K562 (cell line): ENCODE measurements around the gene TIMM10. TPM values are rescaled to one million over a fixed set of nuclear protein-coding genes. Genes with fewer than 3 reads are reported as not detected.

Experiments
- CBFA2T2 ChIP-seq: fragments of 450-650 bp; conservative IDR thresholded peaks from 2 replicates; pipeline ENCODE4 v1.6.1; 2017; ENCODE audit warnings: mild to moderate bottlenecking
- GATAD2B ChIP-seq: fragments of 450-650 bp; IDR thresholded peaks from 2 replicates; pipeline ENCODE4 v1.6.1; 2017; ENCODE audit warnings: mild to moderate bottlenecking, borderline replicate concordance
- HDAC1 ChIP-seq, 2 experiments: fragments of 450-650 bp; IDR thresholded peaks; 2 replicates each; pipeline ENCODE4 v1.6.1; 2016 to 2017; ENCODE audit warnings: inconsistent platforms in 1 of 2, mild to moderate bottlenecking in 1 of 2, moderate library complexity in 1 of 2
- HNRNPLL ChIP-seq: fragments of 200-400 bp; formaldehyde crosslinking; IDR thresholded peaks from 2 replicates; pipeline ENCODE4 v1.6.1; 2017; ENCODE audit warnings: low read length, low read depth, mild to moderate bottlenecking; ENCODE audit not compliant: poor library complexity, severe bottlenecking
- MBD1 ChIP-seq: fragments of 250-450 bp; sonication (Bioruptor Pico); IDR thresholded peaks from 2 replicates; pipeline ENCODE4 v1.8.0; 2022; ENCODE audit warnings: inconsistent platforms
- NKRF ChIP-seq: fragments of 450-650 bp; IDR thresholded peaks from 2 replicates; pipeline ENCODE4 v1.6.1; 2016; ENCODE audit warnings: borderline replicate concordance
- NR3C1 ChIP-seq: sonication (generic); formaldehyde crosslinking; IDR thresholded peaks from 2 replicates; pipeline ENCODE4 v1.8.1; 2022; ENCODE audit warnings: missing genetic modification reagents
- NRF1 ChIP-seq, 2 experiments: fragments of 450-650 bp; IDR thresholded peaks in 1 of 2; conservative IDR thresholded peaks in 1 of 2; 2 replicates each; pipeline ENCODE4 v1.6.1; 2014; ENCODE audit warnings: mild to moderate bottlenecking in 2 of 2
- PCBP1 ChIP-seq: fragments of 200-400 bp; formaldehyde crosslinking; IDR thresholded peaks from 2 replicates; pipeline ENCODE4 v1.6.1; 2018; ENCODE audit warnings: mild to moderate bottlenecking, low read depth, low read length; ENCODE audit not compliant: poor library complexity, severe bottlenecking
- PHB2 ChIP-seq: fragments of 450-650 bp; IDR thresholded peaks from 2 replicates; pipeline ENCODE4 v1.6.1; 2017; ENCODE audit warnings: low read depth
- POLR2A ChIP-seq: fragments of 450-650 bp; conservative IDR thresholded peaks from 2 replicates; pipeline ENCODE4 v1.6.1; 2016
- POLR2B ChIP-seq: fragments of 450-650 bp; IDR thresholded peaks from 2 replicates; pipeline ENCODE4 v1.6.1; 2018; ENCODE audit warnings: low read depth; ENCODE audit not compliant: partially characterized antibody
- POLR2G ChIP-seq: fragments of 200-400 bp; formaldehyde crosslinking; IDR thresholded peaks from 2 replicates; pipeline ENCODE4 v1.6.1; 2017; ENCODE audit warnings: low read depth, mild to moderate bottlenecking, antibody characterized with exemption, low read length, moderate library complexity
- SAFB ChIP-seq: fragments of 200-400 bp; formaldehyde crosslinking; IDR thresholded peaks from 2 replicates; pipeline ENCODE4 v1.6.1; 2017; ENCODE audit warnings: low read depth, low read length, borderline replicate concordance
- SUPT5H ChIP-seq: fragments of 450-650 bp; IDR thresholded peaks from 2 replicates; pipeline ENCODE4 v1.6.1; 2016
- THRAP3 ChIP-seq: fragments of 450-650 bp; IDR thresholded peaks from 2 replicates; pipeline ENCODE4 v1.6.1; 2016; ENCODE audit warnings: mild to moderate bottlenecking, inconsistent platforms, borderline replicate concordance
- TOE1 ChIP-seq, 2 experiments: fragments of 450-650 bp in 1 of 2; sonication (generic) in 1 of 2; formaldehyde crosslinking in 1 of 2; IDR thresholded peaks; 2 replicates each; pipeline versions ENCODE4 v1.7.1 to v1.8.0; 2016 to 2022; ENCODE audit warnings: borderline replicate concordance in 2 of 2, mild to moderate bottlenecking in 2 of 2, antibody characterized with exemption in 1 of 2, inconsistent platforms in 1 of 2, low read depth in 1 of 2, missing genetic modification reagents in 1 of 2, moderate library complexity in 1 of 2
- ZBTB49 ChIP-seq: sonication (generic); formaldehyde crosslinking; IDR thresholded peaks from 2 replicates; pipeline ENCODE4 v1.8.0; 2022; ENCODE audit warnings: missing genetic modification reagents, mild to moderate bottlenecking, borderline replicate concordance
- polyA plus RNA-seq, 8 experiments: library from polyadenylated mRNA; depleted of rRNA in 4 of 8; stranded (reverse) in 5 of 8; unstranded in 3 of 8; fragments of >200 nt; fragmentation: Nextera tagmentation in 2 of 8; fragmentation: Illumina TruSeq in 1 of 8; extraction: Ambion mirVana in 2 of 8; extraction: Trizol in 1 of 8; gene quantifications; 2 replicates each; pipeline versions ENCODE4 v1.2.1 to v1.2.3, GENCODE V29; 2011 to 2014; ENCODE audit warnings: inconsistent platforms in 1 of 8, missing spikeins in 1 of 8
- total RNA-seq, 7 experiments: library from RNA; depleted of rRNA in 6 of 7; stranded (reverse); fragments of >200 nt in 6 of 7; fragmentation: Illumina TruSeq in 2 of 7; extraction: Trizol in 2 of 7; gene quantifications; 2 replicates each; pipeline versions ENCODE4 v1.2.1 to v1.2.3, GENCODE V29; 2011 to 2021; ENCODE audit warnings: low replicate concordance in 1 of 7

Gene TIMM10
- total and polyA plus RNA-seq, 9 of the 15 experiments (the other 6 are each of a cell fraction or from before 2014, with no cell fraction given) = 109 to 553 (median 172) TPM

GRCh38 chr11:57515332-57516060 is 15.1 kb downstream of the TIMM10 start, which contains the start of gene SLC43A1 (continued):
- TF ChIP-seq ZBTB49 (CRISPR knock-in tag) = no peak
- no peak for TF ChIP-seq MBD1 (CRISPR knock-in tag)
- TF ChIP-seq NR3C1 (CRISPR knock-in tag) = 0 out of 2 replicates have a peak, but pooled peaks have one; percentile 37
- TF ChIP-seq HNRNPLL = peak; percentile 68
- 0 out of 2 replicates have a peak, but pooled peaks have one; percentile 14 for TF ChIP-seq SAFB
- TF ChIP-seq PCBP1 = peak; percentile 52
- TF ChIP-seq GATAD2B = peak; percentile 62; the same call in 1 of the 2 replicates
- TF ChIP-seq CBFA2T2 = peak; percentile 45; the same call in 1 of the 2 replicates
- TF ChIP-seq POLR2G = peak; percentile 89
- no peak for TF ChIP-seq PHB2
- peak in 1 of 2 experiments; percentile 24; a peak in 1 of 4 replicates for TF ChIP-seq HDAC1 (IDR thresholded peaks at IDR 0.05)
- peak; percentile 77 for TF ChIP-seq POLR2A
- TF ChIP-seq NRF1 (conservative IDR thresholded peaks at IDR 0.05 in 1 of 2, IDR thresholded peaks at IDR 0.05 in 1 of 2) = peak; percentile 67 to 73
- peak; percentile 57 for TF ChIP-seq POLR2B
- no peak for TF ChIP-seq THRAP3
- peak; percentile 31; the same call in 1 of the 2 replicates for TF ChIP-seq SUPT5H
- TF ChIP-seq NKRF = peak; percentile 17; the same call in 1 of the 2 replicates
- TF ChIP-seq TOE1 (IDR thresholded peaks at IDR 0.05; ENCODE audit: borderline replicate concordance) = peak; percentile 93
- TF ChIP-seq TOE1 (CRISPR knock-in tag; IDR thresholded peaks at IDR 0.05; ENCODE audit: borderline replicate concordance, low read depth) = no peak
